ENCODE results near the gene LGR6. TPM values are rescaled to one million over a fixed set of nuclear protein-coding genes. Genes with fewer than 3 reads are reported as not detected.

The LGR6 gene
- total and polyA plus RNA-seq, 2 experiments from 2014 or later, result 0.66 to 0.89 TPM

DNA sequence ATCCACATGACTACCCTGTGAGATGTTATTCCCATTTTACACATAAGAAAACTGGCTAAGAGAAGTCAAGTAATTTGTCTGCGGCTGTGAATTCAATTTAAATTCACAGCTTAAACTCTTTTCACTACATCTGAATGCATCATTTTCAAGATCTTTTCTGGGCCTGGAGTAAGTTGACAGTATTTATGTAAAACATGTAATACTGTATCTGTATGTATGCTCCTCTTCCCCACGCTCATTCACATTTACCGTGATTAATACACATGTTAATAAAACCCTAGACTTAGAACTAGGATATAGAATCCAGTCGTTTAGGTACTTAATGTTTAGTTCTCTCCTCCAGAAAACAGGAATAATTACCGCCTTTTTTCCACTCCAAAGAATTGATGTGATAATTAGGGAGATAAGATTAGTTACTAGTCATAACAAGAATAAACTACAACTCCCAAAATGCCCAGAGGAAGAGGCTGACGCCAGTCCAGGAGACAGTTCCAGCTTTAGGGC lies 154.5 kb downstream of the LGR6 start:
- no peak for ATAC-seq
- no peak overlapping the region for H3K4me3 ChIP-seq

More for the DNA sequence above, 154.5 kb downstream of the LGR6 start:
- H3K36me3 Mint-ChIP-seq (ENCODE audit: low read depth), result no peaks in the 10 kb centered on the region
- H3K9me2 ChIP-seq (ENCODE audit: insufficient read depth), result no peaks in the 10 kb centered on the region
- no peaks in the 10 kb centered on the region for H3K27me3 ChIP-seq (ENCODE audit: insufficient read depth)
- H3K9me3 Mint-ChIP-seq, result no peaks in the 10 kb centered on the region
- H2AFZ ChIP-seq, result no peak overlapping the region
- no peak for TF ChIP-seq STAT1 (IDR thresholded peaks at IDR 0.05; ENCODE audit: unreplicated experiment)
- TF ChIP-seq, protein P1, sequence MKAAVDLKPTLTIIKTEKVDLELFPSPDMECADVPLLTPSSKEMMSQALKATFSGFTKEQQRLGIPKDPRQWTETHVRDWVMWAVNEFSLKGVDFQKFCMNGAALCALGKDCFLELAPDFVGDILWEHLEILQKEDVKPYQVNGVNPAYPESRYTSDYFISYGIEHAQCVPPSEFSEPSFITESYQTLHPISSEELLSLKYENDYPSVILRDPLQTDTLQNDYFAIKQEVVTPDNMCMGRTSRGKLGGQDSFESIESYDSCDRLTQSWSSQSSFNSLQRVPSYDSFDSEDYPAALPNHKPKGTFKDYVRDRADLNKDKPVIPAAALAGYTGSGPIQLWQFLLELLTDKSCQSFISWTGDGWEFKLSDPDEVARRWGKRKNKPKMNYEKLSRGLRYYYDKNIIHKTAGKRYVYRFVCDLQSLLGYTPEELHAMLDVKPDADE (IDR thresholded peaks at IDR 0.05), result no peak
- TF ChIP-seq, protein P2, sequence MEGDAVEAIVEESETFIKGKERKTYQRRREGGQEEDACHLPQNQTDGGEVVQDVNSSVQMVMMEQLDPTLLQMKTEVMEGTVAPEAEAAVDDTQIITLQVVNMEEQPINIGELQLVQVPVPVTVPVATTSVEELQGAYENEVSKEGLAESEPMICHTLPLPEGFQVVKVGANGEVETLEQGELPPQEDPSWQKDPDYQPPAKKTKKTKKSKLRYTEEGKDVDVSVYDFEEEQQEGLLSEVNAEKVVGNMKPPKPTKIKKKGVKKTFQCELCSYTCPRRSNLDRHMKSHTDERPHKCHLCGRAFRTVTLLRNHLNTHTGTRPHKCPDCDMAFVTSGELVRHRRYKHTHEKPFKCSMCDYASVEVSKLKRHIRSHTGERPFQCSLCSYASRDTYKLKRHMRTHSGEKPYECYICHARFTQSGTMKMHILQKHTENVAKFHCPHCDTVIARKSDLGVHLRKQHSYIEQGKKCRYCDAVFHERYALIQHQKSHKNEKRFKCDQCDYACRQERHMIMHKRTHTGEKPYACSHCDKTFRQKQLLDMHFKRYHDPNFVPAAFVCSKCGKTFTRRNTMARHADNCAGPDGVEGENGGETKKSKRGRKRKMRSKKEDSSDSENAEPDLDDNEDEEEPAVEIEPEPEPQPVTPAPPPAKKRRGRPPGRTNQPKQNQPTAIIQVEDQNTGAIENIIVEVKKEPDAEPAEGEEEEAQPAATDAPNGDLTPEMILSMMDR (conservative IDR thresholded peaks at IDR 0.05; ENCODE audit: low read depth in 2 of 2), result no peak
- TF ChIP-seq, protein P3, sequence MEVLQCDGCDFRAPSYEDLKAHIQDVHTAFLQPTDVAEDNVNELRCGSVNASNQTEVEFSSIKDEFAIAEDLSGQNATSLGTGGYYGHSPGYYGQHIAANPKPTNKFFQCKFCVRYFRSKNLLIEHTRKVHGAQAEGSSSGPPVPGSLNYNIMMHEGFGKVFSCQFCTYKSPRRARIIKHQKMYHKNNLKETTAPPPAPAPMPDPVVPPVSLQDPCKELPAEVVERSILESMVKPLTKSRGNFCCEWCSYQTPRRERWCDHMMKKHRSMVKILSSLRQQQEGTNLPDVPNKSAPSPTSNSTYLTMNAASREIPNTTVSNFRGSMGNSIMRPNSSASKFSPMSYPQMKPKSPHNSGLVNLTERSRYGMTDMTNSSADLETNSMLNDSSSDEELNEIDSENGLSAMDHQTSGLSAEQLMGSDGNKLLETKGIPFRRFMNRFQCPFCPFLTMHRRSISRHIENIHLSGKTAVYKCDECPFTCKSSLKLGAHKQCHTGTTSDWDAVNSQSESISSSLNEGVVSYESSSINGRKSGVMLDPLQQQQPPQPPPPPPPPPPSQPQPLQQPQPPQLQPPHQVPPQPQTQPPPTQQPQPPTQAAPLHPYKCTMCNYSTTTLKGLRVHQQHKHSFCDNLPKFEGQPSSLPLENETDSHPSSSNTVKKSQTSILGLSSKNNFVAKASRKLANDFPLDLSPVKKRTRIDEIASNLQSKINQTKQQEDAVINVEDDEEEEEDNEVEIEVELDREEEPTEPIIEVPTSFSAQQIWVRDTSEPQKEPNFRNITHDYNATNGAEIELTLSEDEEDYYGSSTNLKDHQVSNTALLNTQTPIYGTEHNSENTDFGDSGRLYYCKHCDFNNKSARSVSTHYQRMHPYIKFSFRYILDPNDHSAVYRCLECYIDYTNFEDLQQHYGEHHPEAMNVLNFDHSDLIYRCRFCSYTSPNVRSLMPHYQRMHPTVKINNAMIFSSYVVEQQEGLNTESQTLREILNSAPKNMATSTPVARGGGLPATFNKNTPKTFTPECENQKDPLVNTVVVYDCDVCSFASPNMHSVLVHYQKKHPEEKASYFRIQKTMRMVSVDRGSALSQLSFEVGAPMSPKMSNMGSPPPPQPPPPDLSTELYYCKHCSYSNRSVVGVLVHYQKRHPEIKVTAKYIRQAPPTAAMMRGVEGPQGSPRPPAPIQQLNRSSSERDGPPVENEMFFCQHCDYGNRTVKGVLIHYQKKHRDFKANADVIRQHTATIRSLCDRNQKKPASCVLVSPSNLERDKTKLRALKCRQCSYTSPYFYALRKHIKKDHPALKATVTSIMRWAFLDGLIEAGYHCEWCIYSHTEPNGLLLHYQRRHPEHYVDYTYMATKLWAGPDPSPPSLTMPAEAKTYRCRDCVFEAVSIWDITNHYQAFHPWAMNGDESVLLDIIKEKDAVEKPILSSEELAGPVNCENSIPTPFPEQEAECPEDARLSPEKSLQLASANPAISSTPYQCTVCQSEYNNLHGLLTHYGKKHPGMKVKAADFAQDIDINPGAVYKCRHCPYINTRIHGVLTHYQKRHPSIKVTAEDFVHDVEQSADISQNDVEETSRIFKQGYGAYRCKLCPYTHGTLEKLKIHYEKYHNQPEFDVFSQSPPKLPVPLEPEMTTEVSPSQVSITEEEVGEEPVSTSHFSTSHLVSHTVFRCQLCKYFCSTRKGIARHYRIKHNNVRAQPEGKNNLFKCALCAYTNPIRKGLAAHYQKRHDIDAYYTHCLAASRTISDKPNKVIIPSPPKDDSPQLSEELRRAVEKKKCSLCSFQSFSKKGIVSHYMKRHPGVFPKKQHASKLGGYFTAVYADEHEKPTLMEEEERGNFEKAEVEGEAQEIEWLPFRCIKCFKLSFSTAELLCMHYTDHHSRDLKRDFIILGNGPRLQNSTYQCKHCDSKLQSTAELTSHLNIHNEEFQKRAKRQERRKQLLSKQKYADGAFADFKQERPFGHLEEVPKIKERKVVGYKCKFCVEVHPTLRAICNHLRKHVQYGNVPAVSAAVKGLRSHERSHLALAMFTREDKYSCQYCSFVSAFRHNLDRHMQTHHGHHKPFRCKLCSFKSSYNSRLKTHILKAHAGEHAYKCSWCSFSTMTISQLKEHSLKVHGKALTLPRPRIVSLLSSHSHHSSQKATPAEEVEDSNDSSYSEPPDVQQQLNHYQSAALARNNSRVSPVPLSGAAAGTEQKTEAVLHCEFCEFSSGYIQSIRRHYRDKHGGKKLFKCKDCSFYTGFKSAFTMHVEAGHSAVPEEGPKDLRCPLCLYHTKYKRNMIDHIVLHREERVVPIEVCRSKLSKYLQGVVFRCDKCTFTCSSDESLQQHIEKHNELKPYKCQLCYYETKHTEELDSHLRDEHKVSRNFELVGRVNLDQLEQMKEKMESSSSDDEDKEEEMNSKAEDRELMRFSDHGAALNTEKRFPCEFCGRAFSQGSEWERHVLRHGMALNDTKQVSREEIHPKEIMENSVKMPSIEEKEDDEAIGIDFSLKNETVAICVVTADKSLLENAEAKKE (CRISPR knock-in tag; IDR thresholded peaks at IDR 0.05), result no peak
- no peak for TF ChIP-seq ZNF331 (CRISPR knock-in tag; IDR thresholded peaks at IDR 0.05; ENCODE audit: low read depth)
- no peak for TF ChIP-seq CREB1 (CRISPR knock-in tag; IDR thresholded peaks at IDR 0.05; ENCODE audit: low read depth)
- TF ChIP-seq, protein P4, sequence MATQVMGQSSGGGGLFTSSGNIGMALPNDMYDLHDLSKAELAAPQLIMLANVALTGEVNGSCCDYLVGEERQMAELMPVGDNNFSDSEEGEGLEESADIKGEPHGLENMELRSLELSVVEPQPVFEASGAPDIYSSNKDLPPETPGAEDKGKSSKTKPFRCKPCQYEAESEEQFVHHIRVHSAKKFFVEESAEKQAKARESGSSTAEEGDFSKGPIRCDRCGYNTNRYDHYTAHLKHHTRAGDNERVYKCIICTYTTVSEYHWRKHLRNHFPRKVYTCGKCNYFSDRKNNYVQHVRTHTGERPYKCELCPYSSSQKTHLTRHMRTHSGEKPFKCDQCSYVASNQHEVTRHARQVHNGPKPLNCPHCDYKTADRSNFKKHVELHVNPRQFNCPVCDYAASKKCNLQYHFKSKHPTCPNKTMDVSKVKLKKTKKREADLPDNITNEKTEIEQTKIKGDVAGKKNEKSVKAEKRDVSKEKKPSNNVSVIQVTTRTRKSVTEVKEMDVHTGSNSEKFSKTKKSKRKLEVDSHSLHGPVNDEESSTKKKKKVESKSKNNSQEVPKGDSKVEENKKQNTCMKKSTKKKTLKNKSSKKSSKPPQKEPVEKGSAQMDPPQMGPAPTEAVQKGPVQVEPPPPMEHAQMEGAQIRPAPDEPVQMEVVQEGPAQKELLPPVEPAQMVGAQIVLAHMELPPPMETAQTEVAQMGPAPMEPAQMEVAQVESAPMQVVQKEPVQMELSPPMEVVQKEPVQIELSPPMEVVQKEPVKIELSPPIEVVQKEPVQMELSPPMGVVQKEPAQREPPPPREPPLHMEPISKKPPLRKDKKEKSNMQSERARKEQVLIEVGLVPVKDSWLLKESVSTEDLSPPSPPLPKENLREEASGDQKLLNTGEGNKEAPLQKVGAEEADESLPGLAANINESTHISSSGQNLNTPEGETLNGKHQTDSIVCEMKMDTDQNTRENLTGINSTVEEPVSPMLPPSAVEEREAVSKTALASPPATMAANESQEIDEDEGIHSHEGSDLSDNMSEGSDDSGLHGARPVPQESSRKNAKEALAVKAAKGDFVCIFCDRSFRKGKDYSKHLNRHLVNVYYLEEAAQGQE (IDR thresholded peaks at IDR 0.05; ENCODE audit: unreplicated experiment), result no peak
- no peak for TF ChIP-seq EZH2phosphoT487 (IDR thresholded peaks at IDR 0.05; ENCODE audit: unreplicated experiment)
- no peak for TF ChIP-seq NANOG (IDR thresholded peaks at IDR 0.05; ENCODE audit: borderline replicate concordance)
- no peak for TF ChIP-seq EZH2 (IDR thresholded peaks at IDR 0.05; ENCODE audit: low read depth, unreplicated experiment)
- TF ChIP-seq POLR2AphosphoS5 (IDR thresholded peaks at IDR 0.05; ENCODE audit: low read depth), result no peak
- no peak for TF ChIP-seq JUNB (IDR thresholded peaks at IDR 0.05; ENCODE audit: unreplicated experiment)
- TF ChIP-seq ZNF114 (CRISPR knock-in tag; IDR thresholded peaks at IDR 0.05), result no peak
- peaks cover 7% of the 10 kb centered on the region for H3K27me3 Mint-ChIP-seq (ENCODE audit: insufficient read depth, low read depth, poor library complexity)
- DNase-seq (ENCODE audit: low spot score), result no peak
- peak overlapping the region; percentile 88 for H3K27ac Mint-ChIP-seq
- no peak overlapping the region for H3K27ac ChIP-seq (ENCODE audit: low read depth)
- no peaks in the 10 kb centered on the region for H3F3A ChIP-seq (replicated peaks; ENCODE audit: low read depth)
- H3K4me3 Mint-ChIP-seq, result peak overlapping the region; percentile 82
- 0 out of 2 replicates have a peak, but pooled peaks cover 5% of the 10 kb centered on the region for H4K20me1 ChIP-seq (replicated peaks; ENCODE audit: insufficient read depth)
- peaks cover 4% of the 10 kb centered on the region; the same call in 1 of the 2 replicates for H3K4me1 ChIP-seq (ENCODE audit: insufficient read depth)
- peaks cover 41% of the 10 kb centered on the region for H3K79me2 ChIP-seq (replicated peaks; ENCODE audit: insufficient read depth)
- peaks cover 12% of the 10 kb centered on the region; the same call in 2 of the 3 replicates for H3K4me1 Mint-ChIP-seq
- no peaks in the 10 kb centered on the region for H3K36me3 ChIP-seq (ENCODE audit: insufficient read depth)
- no peak overlapping the region for H3K4me2 ChIP-seq

Data from GM23338 (cell line).